Measurements from ENCODE around the gene ELL2.

- no peak for TF ChIP-seq CTCF (IDR thresholded peaks at IDR 0.05)
- no peak for TF ChIP-seq ZNF512 (CRISPR knock-in tag; IDR thresholded peaks at IDR 0.05; ENCODE audit: borderline replicate concordance)
- no peak for TF ChIP-seq MYBL2 (CRISPR knock-in tag; IDR thresholded peaks at IDR 0.05)
- no peak for TF ChIP-seq KAT7 (CRISPR knock-in tag; IDR thresholded peaks at IDR 0.05; ENCODE audit: borderline replicate concordance)
- TF ChIP-seq CREB1 (CRISPR knock-in tag; IDR thresholded peaks at IDR 0.05), result no peak
- no peak for TF ChIP-seq ZSCAN18 (CRISPR knock-in tag; IDR thresholded peaks at IDR 0.05)
- TF ChIP-seq TCF7 (CRISPR knock-in tag; IDR thresholded peaks at IDR 0.05; ENCODE audit: low read depth), result no peak
- TF ChIP-seq NR1H2 (CRISPR knock-in tag; IDR thresholded peaks at IDR 0.05), result no peak
These were observed 27.8 kb upstream of the ELL2 start for GRCh38 chr5:95989283-95990048.
